Smooth muscle cell (in vitro differentiated cells): Measurements from ENCODE around the gene KRTAP13-1. TPM values are rescaled to one million over a fixed set of nuclear protein-coding genes. Genes with fewer than 3 reads are reported as not detected.

Experiments
- DNase-seq: peaks from one replicate; lab custom pipeline; 2025; ENCODE audit not compliant: unreplicated experiment; lab: John Stamatoyannopoulos, UW
- H2AFZ ChIP-seq: fragments of 200-600 bp; sonication (generic); 2 replicates; pipeline ENCODE4 v1.6.0; 2016; ENCODE audit warnings: antibody characterized with exemption, low read depth, mild to moderate bottlenecking
- H3F3A ChIP-seq: fragments of 200-600 bp; sonication (generic); 2 replicates; pipeline ENCODE4 v1.6.0; 2017; ENCODE audit warnings: antibody characterized with exemption, low read depth
- H3K27ac ChIP-seq: fragments of 200-600 bp; sonication (generic); 2 replicates; pipeline ENCODE4 v1.5.1; 2016; ENCODE audit warnings: low read depth, mild to moderate bottlenecking
- H3K27me3 ChIP-seq: fragments of 200-600 bp; sonication (generic); 2 replicates; pipeline ENCODE4 v1.6.1; 2016; ENCODE audit warnings: low read depth, mild to moderate bottlenecking
- H3K36me3 ChIP-seq: fragments of 200-600 bp; sonication (generic); 2 replicates; pipeline ENCODE4 v1.5.1; 2016; ENCODE audit warnings: low read depth
- H3K4me1 ChIP-seq: fragments of 200-600 bp; sonication (generic); 2 replicates; pipeline ENCODE4 v1.5.1; 2016; ENCODE audit warnings: low read depth
- H3K4me2 ChIP-seq: fragments of 200-600 bp; sonication (generic); 2 replicates; pipeline ENCODE4 v1.6.0; 2016; ENCODE audit warnings: mild to moderate bottlenecking
- H3K4me3 ChIP-seq: fragments of 200-600 bp; sonication (generic); 2 replicates; pipeline ENCODE4 v1.5.1; 2016; ENCODE audit warnings: mild to moderate bottlenecking
- H3K79me2 ChIP-seq: fragments of 200-600 bp; sonication (generic); 2 replicates; pipeline ENCODE4 v1.6.0; 2016; ENCODE audit warnings: low read depth, mild to moderate bottlenecking
- H3K9ac ChIP-seq: fragments of 200-600 bp; sonication (generic); 2 replicates; pipeline ENCODE4 v1.6.0; 2016; ENCODE audit warnings: low read depth
- H3K9me3 ChIP-seq: fragments of 200-600 bp; sonication (generic); replicated peaks from 2 replicates; pipeline ENCODE4 v1.5.1; 2016; ENCODE audit warnings: low read depth
- H4K20me1 ChIP-seq: fragments of 200-600 bp; sonication (generic); 2 replicates; pipeline ENCODE4 v1.6.0; 2016; ENCODE audit warnings: low read depth
- WGBS: methylation state at CpG from one replicate; pipeline ENCODE4 v1.1.7; 2016; ENCODE audit warnings: low lambda C conversion rate; 5-methylcytosine and 5-hydroxymethylcytosine counted together
- polyA plus RNA-seq: library from polyadenylated mRNA; unstranded; fragments of >200 nt; fragmentation: Nextera tagmentation; extraction: Ambion mirVana; gene quantifications from 2 replicates; pipeline ENCODE4 v1.2.1, GENCODE V29; 2016
- total RNA-seq: library from RNA; depleted of rRNA; stranded (reverse); fragments of >200 nt; gene quantifications from 2 replicates; pipeline ENCODE4 v1.2.3, GENCODE V29; 2014
- TF ChIP-seq, protein P1 (sequence below): fragments of 200-600 bp; sonication (generic); IDR thresholded peaks from 2 replicates; pipeline ENCODE4 v1.5.1; 2017; ENCODE audit warnings: borderline replicate concordance, mild to moderate bottlenecking, antibody characterized with exemption; ENCODE audit not compliant: insufficient read depth, poor library complexity, severe bottlenecking

KRTAP13-1 gene
- total and polyA plus RNA-seq, 2 experiments from 2014 or later, result not detected

DNA sequence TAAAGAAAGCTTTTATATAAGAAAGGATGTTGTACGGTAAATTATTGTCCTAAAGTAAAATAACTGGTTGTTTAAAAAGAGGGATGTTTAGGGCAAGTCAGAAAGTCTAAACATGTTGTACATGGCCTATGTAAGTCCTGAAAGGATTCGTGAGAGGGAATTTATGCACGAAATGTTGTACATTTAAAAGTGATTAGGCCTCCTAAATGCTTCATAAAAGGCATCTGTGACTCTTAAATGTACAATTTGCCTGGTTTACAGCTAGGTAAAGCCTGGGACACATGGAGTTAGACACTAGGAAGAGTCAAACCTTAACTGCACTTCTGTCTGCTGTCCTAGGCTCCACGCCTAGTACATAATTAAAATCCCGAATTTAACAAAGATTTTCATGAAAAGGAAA, 20.2 kb downstream of the KRTAP13-1 start:
- Histone ChIP-seq H3K4me1 (no peaks in the 10 kb centered on the region), H3K4me3 (no peak overlapping the region), H3K27me3 (no peaks in the 10 kb centered on the region), H3F3A (no peaks in the 10 kb centered on the region), H3K36me3 (no peaks in the 10 kb centered on the region), H3K9ac (no peak overlapping the region), H3K4me2 (no peak overlapping the region), H3K9me3 (no peaks in the 10 kb centered on the region), H4K20me1 (no peaks in the 10 kb centered on the region), H3K79me2 (no peaks in the 10 kb centered on the region), H3K27ac (no peak overlapping the region), H2AFZ (no peak overlapping the region)
- TF ChIP-seq, protein P1, sequence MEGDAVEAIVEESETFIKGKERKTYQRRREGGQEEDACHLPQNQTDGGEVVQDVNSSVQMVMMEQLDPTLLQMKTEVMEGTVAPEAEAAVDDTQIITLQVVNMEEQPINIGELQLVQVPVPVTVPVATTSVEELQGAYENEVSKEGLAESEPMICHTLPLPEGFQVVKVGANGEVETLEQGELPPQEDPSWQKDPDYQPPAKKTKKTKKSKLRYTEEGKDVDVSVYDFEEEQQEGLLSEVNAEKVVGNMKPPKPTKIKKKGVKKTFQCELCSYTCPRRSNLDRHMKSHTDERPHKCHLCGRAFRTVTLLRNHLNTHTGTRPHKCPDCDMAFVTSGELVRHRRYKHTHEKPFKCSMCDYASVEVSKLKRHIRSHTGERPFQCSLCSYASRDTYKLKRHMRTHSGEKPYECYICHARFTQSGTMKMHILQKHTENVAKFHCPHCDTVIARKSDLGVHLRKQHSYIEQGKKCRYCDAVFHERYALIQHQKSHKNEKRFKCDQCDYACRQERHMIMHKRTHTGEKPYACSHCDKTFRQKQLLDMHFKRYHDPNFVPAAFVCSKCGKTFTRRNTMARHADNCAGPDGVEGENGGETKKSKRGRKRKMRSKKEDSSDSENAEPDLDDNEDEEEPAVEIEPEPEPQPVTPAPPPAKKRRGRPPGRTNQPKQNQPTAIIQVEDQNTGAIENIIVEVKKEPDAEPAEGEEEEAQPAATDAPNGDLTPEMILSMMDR, result no peak
- DNase-seq, result no peak
- WGBS, result 86% methylated on average over 5 of the region's 5 CpGs

DNA sequence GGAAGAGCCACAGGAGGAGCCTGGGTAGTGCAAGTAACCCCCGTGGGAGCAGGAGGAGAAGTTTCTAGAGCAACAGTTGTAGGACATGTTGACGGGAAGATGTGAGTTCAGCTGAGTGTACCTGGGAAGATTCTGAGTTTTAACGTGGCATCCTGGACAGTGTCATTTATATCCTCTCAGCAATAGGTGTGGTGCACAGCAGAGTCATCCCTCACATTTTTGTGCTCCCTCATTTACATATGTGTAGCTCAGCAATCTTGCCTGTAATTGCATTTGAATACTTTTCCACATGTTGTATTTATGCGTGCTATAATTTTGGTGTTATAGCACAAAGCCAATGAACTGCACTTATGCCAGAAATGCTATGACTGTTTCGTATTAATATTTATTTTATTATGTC, 30.0 kb downstream of the KRTAP13-1 start, which contains the start of gene KRTAP13-3:
Gene KRTAP13-3, minus strand, starts transcription at position 101 of the 400 bp plus-strand sequence. Its CDS starts 14 bp downstream, at position 87.
- Histone ChIP-seq H3K36me3 (no peaks in the 10 kb centered on the region), H4K20me1 (no peaks in the 10 kb centered on the region), H3K4me3 (no peak within 1 kb of the TSS), H3K27ac (no peak within 1 kb of the TSS), H3K9me3 (peaks cover 3% of the 10 kb centered on the region), H3K9ac (no peak within 1 kb of the TSS), H3F3A (no peaks in the 10 kb centered on the region), H3K79me2 (no peaks in the 10 kb centered on the region), H3K27me3 (no peaks in the 10 kb centered on the region), H2AFZ (no peak within 1 kb of the TSS), H3K4me2 (no peak within 1 kb of the TSS), H3K4me1 (no peaks in the 10 kb centered on the region)
- TF ChIP-seq, protein P1, result no peak
- DNase-seq, result no peak
- WGBS, result 87% methylated on average over 5 of the region's 5 CpGs

DNA sequence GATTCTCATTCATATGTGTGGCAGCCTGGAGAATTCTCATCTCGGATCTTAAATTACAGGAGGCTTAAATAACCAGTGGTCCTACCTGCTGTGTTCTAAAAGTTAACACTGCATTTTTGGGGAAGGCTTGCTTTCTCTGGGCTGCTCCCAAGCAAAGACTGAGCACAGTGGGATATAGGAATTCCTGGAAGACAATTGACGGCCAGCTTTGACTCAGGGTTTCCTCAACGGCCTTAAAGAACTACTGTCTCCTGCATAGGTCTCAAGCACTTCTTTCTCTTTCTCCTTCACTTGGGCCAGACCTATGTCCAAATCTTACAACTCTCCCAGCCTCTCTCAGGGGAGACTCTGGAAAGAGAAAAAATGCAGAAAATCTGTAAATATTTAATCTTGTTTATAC, 30.9 kb downstream of the KRTAP13-1 start:
- H3K4me3 ChIP-seq, result no peak overlapping the region
- no peaks in the 10 kb centered on the region for H4K20me1 ChIP-seq
- no peaks in the 10 kb centered on the region for H3K27me3 ChIP-seq
- no peaks in the 10 kb centered on the region for H3K36me3 ChIP-seq
- no peak for DNase-seq
- TF ChIP-seq, protein P1, result no peak
- H3K79me2 ChIP-seq, result no peaks in the 10 kb centered on the region
- H3F3A ChIP-seq, result no peaks in the 10 kb centered on the region
- no peak overlapping the region for H3K9ac ChIP-seq
- no peak overlapping the region for H3K4me2 ChIP-seq
- 65% methylated on average over 3 of the region's 3 CpGs for WGBS
- peaks cover 3% of the 10 kb centered on the region for H3K9me3 ChIP-seq
- no peaks in the 10 kb centered on the region for H3K4me1 ChIP-seq
- H2AFZ ChIP-seq, result no peak overlapping the region
- no peak overlapping the region for H3K27ac ChIP-seq

DNA sequence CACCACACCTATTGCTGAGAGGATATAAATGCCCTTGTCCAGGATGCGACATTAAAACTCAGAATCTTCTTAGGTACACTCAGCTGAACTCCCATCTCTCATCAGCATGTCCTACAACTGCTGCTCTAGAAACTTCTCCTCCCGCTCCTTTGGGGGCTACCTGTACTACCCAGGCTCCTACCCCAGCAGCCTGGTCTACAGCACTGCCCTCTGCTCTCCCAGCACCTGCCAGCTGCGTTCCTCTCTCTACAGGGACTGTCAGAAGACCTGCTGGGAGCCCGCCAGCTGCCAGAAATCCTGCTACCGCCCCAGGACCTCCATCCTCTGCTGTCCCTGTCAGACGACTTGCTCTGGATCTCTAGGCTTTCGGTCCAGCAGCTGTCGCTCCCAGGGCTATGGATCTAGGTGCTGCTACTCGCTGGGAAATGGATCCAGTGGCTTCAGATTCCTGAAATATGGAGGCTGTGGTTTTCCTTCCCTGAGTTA, 34.4 kb downstream of the KRTAP13-1 start, which contains the start of gene KRTAP13-4:
Gene KRTAP13-4, plus strand, starts transcription at position 51 of the 486 bp plus-strand sequence. Its CDS starts 56 bp downstream, at position 107.
- no peaks in the 10 kb centered on the region for H4K20me1 ChIP-seq
- no peaks in the 10 kb centered on the region for H3F3A ChIP-seq
- no peaks in the 10 kb centered on the region for H3K79me2 ChIP-seq
- no peaks in the 10 kb centered on the region for H3K36me3 ChIP-seq
- no peaks in the 10 kb centered on the region for H3K4me1 ChIP-seq
- TF ChIP-seq, protein P1, result no peak
- H3K27me3 ChIP-seq, result peaks cover 4% of the 10 kb centered on the region
- H2AFZ ChIP-seq, result no peak within 1 kb of the TSS
- H3K9ac ChIP-seq, result no peak within 1 kb of the TSS
- WGBS, result 78% methylated on average over 9 of the region's 9 CpGs
- H3K9me3 ChIP-seq, result no peaks in the 10 kb centered on the region
- no peak for DNase-seq
- H3K4me2 ChIP-seq, result no peak within 1 kb of the TSS
- no peak within 1 kb of the TSS for H3K27ac ChIP-seq
- no peak within 1 kb of the TSS for H3K4me3 ChIP-seq
